Activated CD4-positive, alpha-beta memory T cell treated with anti-CD3 and anti-CD28 coated beads, Interleukin-2, amount 10 ng/mL, durations not matched to agents 7 days and 5 days (primary cell): ENCODE results near the gene SMAGP. TPM values are rescaled to one million over a fixed set of nuclear protein-coding genes. Genes with fewer than 3 reads are reported as not detected.
"Not testable (repeated sequence)": the region's sequence is repeated elsewhere in the genome, so short reads cannot be mapped to it uniquely, and the experiment has no call there.

ENCODE experiments used
- CTCF ChIA-PET: fragments of 350-600 bp; sonication (Branson Sonifier 250); formaldehyde crosslinking; loops from one replicate; lab custom pipeline; 2021; ENCODE audit warnings: antibody characterized with exemption, inconsistent platforms; lab: Charles Lee
- POLR2A ChIA-PET: fragments of 350-600 bp; sonication (Branson Sonifier 250); formaldehyde crosslinking; loops from one replicate; lab custom pipeline; 2021; ENCODE audit warnings: antibody characterized with exemption; lab: Charles Lee
- DNase-seq: peaks from one replicate; pipeline ENCODE4 v3.0.0-alpha.2; 2020
- H3K27ac Mint-ChIP-seq: one replicate; pipeline ENCODE4 v1.8.0; 2021; ENCODE audit warnings: mild to moderate bottlenecking, mixed read lengths
- H3K27me3 Mint-ChIP-seq: one replicate; pipeline ENCODE4 v1.8.0; 2021; ENCODE audit warnings: mixed read lengths
- H3K36me3 Mint-ChIP-seq: one replicate; pipeline ENCODE4 v1.8.0; 2021; ENCODE audit warnings: low read depth, mixed read lengths
- H3K4me1 Mint-ChIP-seq: one replicate; pipeline ENCODE4 v1.8.0; 2021; ENCODE audit warnings: mixed read lengths
- H3K4me3 Mint-ChIP-seq: one replicate; pipeline ENCODE4 v1.8.0; 2021; ENCODE audit warnings: mild to moderate bottlenecking, mixed read lengths
- H3K9me3 Mint-ChIP-seq: one replicate; pipeline ENCODE4 v1.8.0; 2021; ENCODE audit warnings: mixed read lengths
- total RNA-seq, 2 experiments: library from RNA; stranded (reverse); gene quantifications; one replicate each; pipeline ENCODE4 v1.2.3, GENCODE V29; 2021

The SMAGP gene
- total RNA-seq, 2 experiments from 2014 or later: 1.8 to 3.1 TPM

DNA sequence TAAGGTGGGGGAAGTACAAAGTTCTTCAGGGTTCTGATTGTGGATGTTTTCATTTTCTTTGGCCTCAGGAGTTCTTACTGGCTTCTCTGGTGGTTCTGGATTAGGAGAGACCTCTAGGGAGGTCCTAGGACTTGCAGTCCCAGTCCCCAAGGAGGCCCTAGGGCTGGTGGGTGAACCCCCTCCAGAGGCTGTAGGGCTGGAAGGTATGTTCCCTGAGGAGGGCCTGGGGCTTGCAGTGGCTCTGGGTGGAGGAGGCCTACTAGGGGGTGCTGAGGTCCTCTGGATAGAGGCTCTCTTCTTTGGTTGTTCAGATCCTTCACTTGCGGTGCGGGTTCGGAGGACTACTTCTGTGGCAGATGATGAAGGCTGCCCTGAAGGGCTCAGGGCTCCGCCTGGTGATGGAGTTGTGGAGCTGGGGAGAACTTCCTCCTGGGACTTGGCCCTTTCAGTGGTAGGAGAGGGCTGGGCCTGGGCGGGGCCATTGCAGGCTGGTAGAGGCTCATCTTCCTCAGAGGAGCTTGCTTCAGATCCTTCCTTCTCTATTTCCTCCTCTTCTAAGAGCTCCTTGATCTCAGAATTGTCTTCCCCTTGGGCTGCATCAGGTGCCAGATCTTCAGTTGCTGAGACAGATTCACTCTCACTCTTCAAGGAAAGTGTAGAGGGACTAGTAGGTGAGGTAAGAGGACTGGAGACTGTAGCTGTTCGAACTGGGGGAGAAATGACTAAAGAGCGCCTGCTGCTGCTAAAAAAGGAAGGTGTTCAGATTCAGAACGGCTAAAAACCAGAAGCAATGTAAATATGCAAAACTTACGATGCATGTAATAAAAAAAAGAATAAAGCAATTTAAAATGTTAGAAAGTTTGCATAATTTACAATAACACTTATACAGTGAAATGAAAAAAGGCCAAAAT, 21.6 kb upstream of the SMAGP start:
- CTCF ChIA-PET: interaction anchor here (2.7 kb wide), 1 partner anchor 50 kb away, joined by 12 read pairs; no protein-coding TSS in a partner anchor
- H3K27me3 Mint-ChIP-seq, H3K4me1 Mint-ChIP-seq, H3K4me3 Mint-ChIP-seq, DNase-seq, H3K27ac Mint-ChIP-seq, H3K9me3 Mint-ChIP-seq: not testable (repeated sequence)
- H3K36me3 Mint-ChIP-seq: peaks cover 58% of the 10 kb centered on the region
- POLR2A ChIA-PET: interaction anchor here (0.7 kb wide), 1 partner anchor 59 kb away, joined by 3 read pairs; no protein-coding TSS in a partner anchor

DNA sequence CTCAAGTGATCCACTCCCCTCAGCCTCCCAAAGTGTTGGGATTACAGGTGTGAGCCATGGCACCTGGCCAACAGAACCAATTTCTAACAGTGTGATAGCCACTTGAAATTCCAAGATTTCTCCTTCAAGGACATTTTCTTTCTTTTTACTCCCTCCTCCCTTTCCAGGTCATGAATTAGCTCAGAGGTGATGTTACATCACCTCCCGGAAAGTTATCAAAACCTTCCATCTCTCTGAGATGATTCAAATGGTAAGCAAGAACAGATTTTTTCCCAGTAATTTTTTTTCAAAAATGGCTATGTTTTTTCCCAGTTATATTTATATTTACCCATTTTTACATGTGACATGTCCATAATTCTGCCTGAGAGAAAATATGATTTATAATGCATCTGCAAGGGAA, 15.6 kb upstream of the SMAGP start:
- Mint-ChIP-seq H3K4me3 (no peak overlapping the region), H3K4me1 (no peaks in the 10 kb centered on the region), H3K36me3 (peaks cover 53% of the 10 kb centered on the region), H3K27ac (no peak overlapping the region), H3K9me3 (no peaks in the 10 kb centered on the region), H3K27me3 (no peaks in the 10 kb centered on the region)
- POLR2A ChIA-PET: interaction anchor here (1.5 kb wide), 1 partner anchor 47 kb away, joined by 4 read pairs; the partner anchor contains the start of gene DAZAP2
- CTCF ChIA-PET: interaction anchor here (1.4 kb wide), 1 partner anchor 55 kb away, joined by 3 read pairs; no protein-coding TSS in a partner anchor
- no peak for DNase-seq

GRCh38 chr12:51281202-51281924, 11.1 kb upstream of the SMAGP start:
- DNase-seq: no peak
- ChIA-PET CTCF (interaction anchor here (2.8 kb wide), 1 partner anchor 60 kb away, joined by 11 read pairs; no protein-coding TSS in a partner anchor), POLR2A (interaction anchor here (0.6 to 1.0 kb wide), 2 partner anchors 41 to 199 kb away, joined by 3 to 5 read pairs; no protein-coding TSS in a partner anchor)
- Mint-ChIP-seq H3K27ac (no peak overlapping the region), H3K27me3 (no peaks in the 10 kb centered on the region), H3K36me3 (peaks cover 35% of the 10 kb centered on the region), H3K9me3 (no peaks in the 10 kb centered on the region), H3K4me1 (no peaks in the 10 kb centered on the region), H3K4me3 (no peak overlapping the region)

- H3K36me3 Mint-ChIP-seq: peaks cover 5% of the 10 kb centered on the region
Observed at GRCh38 chr12:51275088-51275487, 4.9 kb upstream of the SMAGP start.

DNA sequence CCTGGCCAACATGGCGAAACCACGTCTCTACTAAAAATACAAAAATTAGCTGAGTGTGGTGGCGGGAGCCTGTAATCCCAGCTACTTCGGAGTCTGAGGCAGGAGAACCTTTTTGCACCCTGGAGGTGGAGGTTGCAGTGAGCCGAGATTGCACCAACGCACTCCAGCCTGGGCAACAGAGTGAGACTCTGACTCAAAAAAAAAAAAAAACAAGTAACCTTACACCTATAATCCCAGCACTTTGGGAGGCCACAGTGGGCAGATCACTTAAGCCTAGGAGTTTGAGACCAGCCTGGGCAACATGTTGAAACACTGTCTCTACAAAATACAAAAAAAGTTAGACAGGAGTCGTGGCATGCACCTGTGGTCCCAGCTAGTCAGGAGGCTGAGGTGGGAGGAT, 2.6 kb upstream of the SMAGP start:
- H3K9me3 Mint-ChIP-seq, DNase-seq, H3K27ac Mint-ChIP-seq, H3K4me3 Mint-ChIP-seq, POLR2A ChIA-PET, CTCF ChIA-PET, H3K36me3 Mint-ChIP-seq: not testable (repeated sequence)
- peaks cover 26% of the 10 kb centered on the region for H3K27me3 Mint-ChIP-seq
- peaks cover 17% of the 10 kb centered on the region for H3K4me1 Mint-ChIP-seq

More at GRCh38 chr12:51275088-51275487, 4.9 kb upstream of the SMAGP start:
- Mint-ChIP-seq H3K9me3 (no peaks in the 10 kb centered on the region), H3K4me3 (no peak overlapping the region), H3K27me3 (peaks cover 17% of the 10 kb centered on the region), H3K4me1 (peaks cover 9% of the 10 kb centered on the region), H3K27ac (no peak overlapping the region)
- POLR2A ChIA-PET: interaction anchor here (0.9 to 1.3 kb wide), 2 partner anchors 34 to 57 kb away, joined by 3 read pairs; no protein-coding TSS in a partner anchor
- CTCF ChIA-PET: interaction anchor here (1.6 kb wide), 1 partner anchor 66 kb away, joined by 7 read pairs; no protein-coding TSS in a partner anchor
- no peak for DNase-seq

- POLR2A ChIA-PET: interaction anchor here (1.0 to 3.2 kb wide), 6 partner anchors 32 to 188 kb away, joined by 3 to 15 read pairs (median 6); partner anchors contain the start of genes CSRNP2 and DAZAP2
- peaks cover 28% of the 10 kb centered on the region for H3K27me3 Mint-ChIP-seq
- CTCF ChIA-PET: interaction anchor here (0.7 to 5.5 kb wide), 5 partner anchors 32 to 80 kb away, joined by 3 to 87 read pairs (median 3); partner anchors contain the start of gene DAZAP2
- no peaks in the 10 kb centered on the region for H3K9me3 Mint-ChIP-seq
- H3K4me1 Mint-ChIP-seq: peaks cover 20% of the 10 kb centered on the region
- peak overlapping the region; percentile 86 for H3K4me3 Mint-ChIP-seq
- no peak for DNase-seq
- H3K27ac Mint-ChIP-seq: no peak overlapping the region
- H3K36me3 Mint-ChIP-seq: peaks cover 5% of the 10 kb centered on the region
Observed at GRCh38 chr12:51270951-51271518, 820 bp upstream of the SMAGP start.

DNA sequence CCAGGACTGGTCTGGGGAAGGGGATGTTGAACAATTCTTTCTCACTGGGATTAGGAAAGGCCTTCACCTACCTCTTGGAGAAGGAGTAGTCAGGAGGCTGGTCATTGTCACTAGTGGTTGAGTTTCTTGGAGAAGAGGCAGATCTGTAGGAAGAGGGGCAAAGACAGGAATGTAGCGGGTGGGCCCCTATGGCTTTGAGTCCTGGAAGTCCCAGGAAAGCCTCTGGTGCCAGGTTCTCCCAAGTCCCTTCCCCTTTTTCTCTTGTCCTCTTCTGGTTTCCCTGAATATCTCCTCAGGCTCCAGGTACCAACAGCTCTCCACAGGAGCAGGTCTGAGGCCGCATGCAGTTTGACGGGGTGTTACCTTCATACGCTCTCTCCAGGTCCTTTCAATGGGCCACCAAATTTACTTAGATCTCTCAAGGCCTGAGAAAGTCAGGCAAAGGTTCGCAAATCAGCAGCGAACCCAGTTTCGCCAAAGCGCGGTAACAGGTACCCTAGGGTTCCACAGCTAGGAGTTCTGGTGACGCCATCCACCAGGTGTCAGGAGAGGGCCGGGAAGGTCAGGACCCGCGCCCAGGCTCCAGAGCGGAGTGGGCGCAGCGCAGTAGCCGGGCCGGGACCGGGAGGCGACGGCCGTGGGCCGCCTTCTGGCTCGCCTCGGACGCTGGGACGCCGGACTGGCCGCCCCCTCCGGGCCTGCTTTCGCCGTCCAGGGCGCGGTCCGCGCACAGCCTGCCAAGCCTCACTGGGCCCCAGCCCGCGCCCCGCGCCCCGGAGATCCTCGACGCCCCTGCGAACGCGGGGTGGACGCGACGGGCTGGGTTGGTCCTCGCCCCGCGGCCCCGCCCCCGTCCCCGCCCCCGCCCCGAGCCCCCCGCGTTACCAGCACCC, 795 bp downstream of the SMAGP start:
- CTCF ChIA-PET: interaction anchor here (0.5 to 5.5 kb wide), 13 partner anchors 14 to 222 kb away, joined by 3 to 87 read pairs (median 3); partner anchors contain the start of genes DAZAP2 and POU6F1

GRCh38 chr12:51265024-51265423, 5.2 kb downstream of the SMAGP start:
- Mint-ChIP-seq H3K4me1 (peaks cover 26% of the 10 kb centered on the region), H3K27me3 (peaks cover 11% of the 10 kb centered on the region), H3K27ac (peak overlapping the region; percentile 42), H3K36me3 (peaks cover 3% of the 10 kb centered on the region), H3K9me3 (no peaks in the 10 kb centered on the region), H3K4me3 (peak overlapping the region; percentile 25)
- ChIA-PET CTCF (no interaction called here), POLR2A (no interaction called here)
- DNase-seq: no peak

More for the DNA sequence above, 795 bp downstream of the SMAGP start:
- H3K27ac Mint-ChIP-seq: no peak overlapping the region
- H3K27me3 Mint-ChIP-seq: peaks cover 28% of the 10 kb centered on the region
- H3K4me3 Mint-ChIP-seq: peak overlapping the region; percentile 73
- POLR2A ChIA-PET: interaction anchor here (1.2 to 3.2 kb wide), 4 partner anchors 31 to 72 kb away, joined by 3 to 15 read pairs (median 8); partner anchors contain the start of gene DAZAP2
- no peaks in the 10 kb centered on the region for H3K9me3 Mint-ChIP-seq
- H3K36me3 Mint-ChIP-seq: peaks cover 8% of the 10 kb centered on the region
- peak; percentile 58 for DNase-seq
- peaks cover 31% of the 10 kb centered on the region for H3K4me1 Mint-ChIP-seq

- no peak overlapping the region for H3K27ac Mint-ChIP-seq
- peaks cover 3% of the 10 kb centered on the region for H3K36me3 Mint-ChIP-seq
- ChIA-PET CTCF (interaction anchor here (2.8 kb wide), 1 partner anchor 76 kb away, joined by 19 read pairs; no protein-coding TSS in a partner anchor), POLR2A (interaction anchor here (0.8 to 1.5 kb wide), 2 partner anchors 19 to 77 kb away, joined by 3 read pairs; no protein-coding TSS in a partner anchor)
- peaks cover 9% of the 10 kb centered on the region for H3K27me3 Mint-ChIP-seq
- H3K4me3 Mint-ChIP-seq: no peak overlapping the region
- H3K9me3 Mint-ChIP-seq: no peaks in the 10 kb centered on the region
- no peak for DNase-seq
- H3K4me1 Mint-ChIP-seq: peaks cover 23% of the 10 kb centered on the region
Observed at GRCh38 chr12:51264297-51264696, 5.9 kb downstream of the SMAGP start.

GRCh38 chr12:51263341-51263740, 6.9 kb downstream of the SMAGP start:
- Mint-ChIP-seq H3K9me3 (no peaks in the 10 kb centered on the region), H3K27me3 (peaks cover 2% of the 10 kb centered on the region), H3K4me3 (no peak overlapping the region), H3K36me3 (peaks cover 3% of the 10 kb centered on the region), H3K4me1 (peaks cover 18% of the 10 kb centered on the region), H3K27ac (no peak overlapping the region)
- ChIA-PET POLR2A (interaction anchor here (1.0 to 1.5 kb wide), 2 partner anchors 18 to 22 kb away, joined by 3 read pairs; no protein-coding TSS in a partner anchor), CTCF (interaction anchor here (1.1 to 2.8 kb wide), 7 partner anchors 10 to 106 kb away, joined by 3 to 19 read pairs (median 4); no protein-coding TSS in a partner anchor)
- no peak for DNase-seq

DNA sequence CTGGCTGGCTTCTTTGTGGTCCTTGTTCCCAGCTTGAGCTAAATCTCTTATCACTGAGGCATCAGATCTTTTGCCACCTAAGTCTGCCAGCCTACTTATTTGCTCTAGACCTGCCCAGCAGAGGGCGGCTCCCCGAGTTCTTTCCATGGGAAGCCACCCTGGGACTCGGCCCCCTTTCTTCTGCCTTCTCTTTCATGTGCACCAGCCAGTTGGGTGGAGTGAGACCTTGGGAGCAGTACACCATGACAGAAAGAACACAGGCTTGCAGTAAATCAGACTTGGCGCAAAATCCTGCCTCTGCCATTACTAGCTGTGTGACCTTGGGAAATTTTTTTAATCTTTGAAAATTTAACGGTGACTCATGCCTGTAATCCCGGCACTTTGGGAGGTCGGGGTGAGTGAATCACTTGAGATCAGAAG, 7.4 kb downstream of the SMAGP start:
- H3K27me3 Mint-ChIP-seq: peaks cover 2% of the 10 kb centered on the region
- ChIA-PET CTCF (interaction anchor here (0.6 to 2.8 kb wide), 8 partner anchors 10 to 431 kb away, joined by 3 to 19 read pairs (median 4); no protein-coding TSS in a partner anchor), POLR2A (interaction anchor here (1.0 to 1.7 kb wide), 3 partner anchors 17 to 21 kb away, joined by 3 to 4 read pairs (median 3); no protein-coding TSS in a partner anchor)
- H3K4me3 Mint-ChIP-seq: no peak overlapping the region
- no peak overlapping the region for H3K27ac Mint-ChIP-seq
- peaks cover 18% of the 10 kb centered on the region for H3K4me1 Mint-ChIP-seq
- peak; percentile 48 for DNase-seq
- peaks cover 3% of the 10 kb centered on the region for H3K36me3 Mint-ChIP-seq
- H3K9me3 Mint-ChIP-seq: no peaks in the 10 kb centered on the region
